ENCODE results near the gene RPS25.
"Not testable (repeated sequence)": the region's sequence is repeated elsewhere in the genome, so short reads cannot be mapped to it uniquely, and the experiment has no call there.

The RPS25 gene

GRCh38 chr11:119018074-119018938 lies at the start of gene RPS25, which contains the start of gene TRAPPC4:
Gene RPS25, minus strand, starts transcription at chr11:119018343. Its CDS starts 59 bp downstream, at chr11:119018284.
Gene TRAPPC4, plus strand, starts transcription at chr11:119018766. Its CDS starts 30 bp downstream, at chr11:119018796.
- peaks cover 9% of the 10 kb centered on the region for H3K4me1 ChIP-seq (ENCODE audit: control insufficient read depth, low read depth, low read length)
- peak within 1 kb of the TSS; percentile 97 for H3K9ac ChIP-seq (ENCODE audit: low read length)
- peak within 1 kb of the TSS; percentile 91 for H3K27ac ChIP-seq (ENCODE audit: low read length)
- no peaks in the 10 kb centered on the region for H3K27me3 ChIP-seq (ENCODE audit: control insufficient read depth, insufficient read depth, low read length)
- peaks cover 49% of the 10 kb centered on the region for H3K36me3 ChIP-seq (ENCODE audit: control insufficient read depth, low read depth, low read length)
- H3K4me3 ChIP-seq (ENCODE audit: low read length): peak within 1 kb of the TSS; percentile 89
- no peaks in the 10 kb centered on the region for H3K9me3 ChIP-seq (ENCODE audit: control insufficient read depth, low read depth, low read length)

- H3K9ac ChIP-seq (ENCODE audit: low read length): peak within 1 kb of the TSS; percentile 91
- no peak within 1 kb of the TSS for H3K27ac ChIP-seq (ENCODE audit: low read length)
- H3K27me3 ChIP-seq (ENCODE audit: control insufficient read depth, insufficient read depth, low read length): no peaks in the 10 kb centered on the region
- H3K36me3 ChIP-seq (ENCODE audit: control insufficient read depth, low read depth, low read length): peaks cover 21% of the 10 kb centered on the region
- peak within 1 kb of the TSS; percentile 95 for H3K4me3 ChIP-seq (ENCODE audit: low read length)
- H3K9me3 ChIP-seq (ENCODE audit: control insufficient read depth, low read depth, low read length): no peaks in the 10 kb centered on the region
- H3K4me1 ChIP-seq (ENCODE audit: control insufficient read depth, low read depth, low read length): no peaks in the 10 kb centered on the region
Observed at GRCh38 chr11:119067371-119068222, 49.5 kb upstream of the RPS25 start, which contains the start of gene VPS11. Gene VPS11, plus strand, starts transcription at chr11:119067818. Its CDS starts 6 bp downstream, at chr11:119067824.

- Histone ChIP-seq H3K9ac (ENCODE audit: low read length) (no peak overlapping the region), H3K36me3 (ENCODE audit: control insufficient read depth, low read depth, low read length) (peaks cover 5% of the 10 kb centered on the region), H3K4me1 (ENCODE audit: control insufficient read depth, low read depth, low read length) (no peaks in the 10 kb centered on the region), H3K27ac (ENCODE audit: low read length) (no peak overlapping the region), H3K27me3 (ENCODE audit: control insufficient read depth, insufficient read depth, low read length) (no peaks in the 10 kb centered on the region), H3K9me3 (ENCODE audit: control insufficient read depth, low read depth, low read length) (no peaks in the 10 kb centered on the region), H3K4me3 (ENCODE audit: low read length) (no peak overlapping the region)
Observed at GRCh38 chr11:119065369-119065768, 47.2 kb upstream of the RPS25 start.

GRCh38 chr11:119062779-119063178 lies 44.6 kb upstream of the RPS25 start:
- H3K27me3 ChIP-seq (ENCODE audit: control insufficient read depth, insufficient read depth, low read length): no peaks in the 10 kb centered on the region
- no peaks in the 10 kb centered on the region for H3K36me3 ChIP-seq (ENCODE audit: control insufficient read depth, low read depth, low read length)
- H3K9me3 ChIP-seq (ENCODE audit: control insufficient read depth, low read depth, low read length): no peaks in the 10 kb centered on the region
- no peak overlapping the region for H3K9ac ChIP-seq (ENCODE audit: low read length)
- H3K27ac ChIP-seq (ENCODE audit: low read length): no peak overlapping the region
- H3K4me3 ChIP-seq (ENCODE audit: low read length): no peak overlapping the region
- H3K4me1 ChIP-seq (ENCODE audit: control insufficient read depth, low read depth, low read length): no peaks in the 10 kb centered on the region

- no peak overlapping the region for H3K9ac ChIP-seq (ENCODE audit: low read length)
- H3K4me3 ChIP-seq (ENCODE audit: low read length): no peak overlapping the region
- H3K9me3 ChIP-seq (ENCODE audit: control insufficient read depth, low read depth, low read length): no peaks in the 10 kb centered on the region
- no peaks in the 10 kb centered on the region for H3K36me3 ChIP-seq (ENCODE audit: control insufficient read depth, low read depth, low read length)
- no peaks in the 10 kb centered on the region for H3K27me3 ChIP-seq (ENCODE audit: control insufficient read depth, insufficient read depth, low read length)
- H3K4me1 ChIP-seq (ENCODE audit: control insufficient read depth, low read depth, low read length): no peaks in the 10 kb centered on the region
- H3K27ac ChIP-seq (ENCODE audit: low read length): no peak overlapping the region
Observed at GRCh38 chr11:119061256-119061655, 43.1 kb upstream of the RPS25 start.

GRCh38 chr11:119059128-119059527 lies 41.0 kb upstream of the RPS25 start:
- H3K9ac ChIP-seq (ENCODE audit: low read length); H3K4me1 ChIP-seq (ENCODE audit: control insufficient read depth, low read depth, low read length); H3K4me3 ChIP-seq (ENCODE audit: low read length); H3K9me3 ChIP-seq (ENCODE audit: control insufficient read depth, low read depth, low read length); H3K27ac ChIP-seq (ENCODE audit: low read length); H3K27me3 ChIP-seq (ENCODE audit: control insufficient read depth, insufficient read depth, low read length): not testable (repeated sequence)
- peaks cover 12% of the 10 kb centered on the region for H3K36me3 ChIP-seq (ENCODE audit: control insufficient read depth, low read depth, low read length)

- peak within 1 kb of the TSS; percentile 24 for H3K27ac ChIP-seq (ENCODE audit: low read length)
- H3K9ac ChIP-seq (ENCODE audit: low read length): peak within 1 kb of the TSS; percentile 79
- H3K4me3 ChIP-seq (ENCODE audit: low read length): peak within 1 kb of the TSS; percentile 89
- peaks cover 31% of the 10 kb centered on the region for H3K36me3 ChIP-seq (ENCODE audit: control insufficient read depth, low read depth, low read length)
- no peaks in the 10 kb centered on the region for H3K27me3 ChIP-seq (ENCODE audit: control insufficient read depth, insufficient read depth, low read length)
- H3K4me1 ChIP-seq (ENCODE audit: control insufficient read depth, low read depth, low read length): peaks cover 5% of the 10 kb centered on the region
- no peaks in the 10 kb centered on the region for H3K9me3 ChIP-seq (ENCODE audit: control insufficient read depth, low read depth, low read length)
Observed at GRCh38 chr11:119057000-119057769, 39.0 kb upstream of the RPS25 start, which contains the start of gene HYOU1. Gene HYOU1, minus strand, starts transcription at chr11:119057205. Its CDS starts 1,045 bp downstream, at chr11:119056160.

- H3K9me3 ChIP-seq (ENCODE audit: control insufficient read depth, low read depth, low read length): no peaks in the 10 kb centered on the region
- peak overlapping the region; percentile 89 for H3K4me3 ChIP-seq (ENCODE audit: low read length)
- peaks cover 5% of the 10 kb centered on the region for H3K4me1 ChIP-seq (ENCODE audit: control insufficient read depth, low read depth, low read length)
- no peaks in the 10 kb centered on the region for H3K27me3 ChIP-seq (ENCODE audit: control insufficient read depth, insufficient read depth, low read length)
- H3K9ac ChIP-seq (ENCODE audit: low read length): peak overlapping the region; percentile 79
- H3K36me3 ChIP-seq (ENCODE audit: control insufficient read depth, low read depth, low read length): peaks cover 38% of the 10 kb centered on the region
- no peak overlapping the region for H3K27ac ChIP-seq (ENCODE audit: low read length)
Observed at GRCh38 chr11:119056421-119056999, 38.4 kb upstream of the RPS25 start.

- peak overlapping the region; percentile 89 for H3K4me3 ChIP-seq (ENCODE audit: low read length)
- H3K9me3 ChIP-seq (ENCODE audit: control insufficient read depth, low read depth, low read length): no peaks in the 10 kb centered on the region
- H3K9ac ChIP-seq (ENCODE audit: low read length): peak overlapping the region; percentile 79
- peaks cover 5% of the 10 kb centered on the region for H3K4me1 ChIP-seq (ENCODE audit: control insufficient read depth, low read depth, low read length)
- no peak overlapping the region for H3K27ac ChIP-seq (ENCODE audit: low read length)
- H3K36me3 ChIP-seq (ENCODE audit: control insufficient read depth, low read depth, low read length): peaks cover 44% of the 10 kb centered on the region
- no peaks in the 10 kb centered on the region for H3K27me3 ChIP-seq (ENCODE audit: control insufficient read depth, insufficient read depth, low read length)
Observed at GRCh38 chr11:119055901-119056300, 37.8 kb upstream of the RPS25 start.

GRCh38 chr11:119054418-119054817 lies 36.3 kb upstream of the RPS25 start:
- peaks cover 5% of the 10 kb centered on the region for H3K4me1 ChIP-seq (ENCODE audit: control insufficient read depth, low read depth, low read length)
- no peak overlapping the region for H3K9ac ChIP-seq (ENCODE audit: low read length)
- no peak overlapping the region for H3K4me3 ChIP-seq (ENCODE audit: low read length)
- peaks cover 57% of the 10 kb centered on the region for H3K36me3 ChIP-seq (ENCODE audit: control insufficient read depth, low read depth, low read length)
- H3K9me3 ChIP-seq (ENCODE audit: control insufficient read depth, low read depth, low read length): no peaks in the 10 kb centered on the region
- no peaks in the 10 kb centered on the region for H3K27me3 ChIP-seq (ENCODE audit: control insufficient read depth, insufficient read depth, low read length)
- no peak overlapping the region for H3K27ac ChIP-seq (ENCODE audit: low read length)
